ENCODE measurements around the gene FAM241A. TPM values are rescaled to one million over a fixed set of nuclear protein-coding genes. Genes with fewer than 3 reads are reported as not detected.

The FAM241A gene
- total and polyA plus RNA-seq, 9 of the 15 experiments (the other 6 are each of a cell fraction or from before 2014, with no cell fraction given): 2.3 to 8.5 (median 5.3) TPM

- peak; percentile 61 for TF ChIP-seq RBBP5 (IDR thresholded peaks at IDR 0.05; ENCODE audit: borderline replicate concordance, insufficient read depth, low read length, poor library complexity, severe bottlenecking)
- peak; percentile 35; the same call in 1 of the 2 replicates for TF ChIP-seq SMARCA4 (IDR thresholded peaks at IDR 0.05)
- TF ChIP-seq COPS2 (conservative IDR thresholded peaks at IDR 0.05): no peak
- no peak for TF ChIP-seq MCM2 (IDR thresholded peaks at IDR 0.05; ENCODE audit: low read depth)
- TF ChIP-seq UBTF (IDR thresholded peaks at IDR 0.05; ENCODE audit: borderline replicate concordance in 1 of 2, low read depth in 2 of 2, low read length in 2 of 2): peak; percentile 18 to 39; a peak in 1 of 4 replicates
- TF ChIP-seq L3MBTL2 (IDR thresholded peaks at IDR 0.05): peak; percentile 82
- peak; percentile 47; the same call in 1 of the 2 replicates for TF ChIP-seq TAF7 (tag; IDR thresholded peaks at IDR 0.05)
- TF ChIP-seq SRSF1 (IDR thresholded peaks at IDR 0.05; ENCODE audit: low read depth, low read length): no peak
- TF ChIP-seq SMC3 (conservative IDR thresholded peaks at IDR 0.05; ENCODE audit: insufficient read depth, low read depth, low read length): no peak
- TF ChIP-seq ZNF133 (CRISPR knock-in tag; IDR thresholded peaks at IDR 0.05): no peak
- TF ChIP-seq DEAF1 (CRISPR knock-in tag; IDR thresholded peaks at IDR 0.05): no peak
- peak; percentile 73 to 89 for TF ChIP-seq MNT (conservative IDR thresholded peaks at IDR 0.05)
- peak; percentile 89 for TF ChIP-seq ZFX (CRISPR knock-in tag; IDR thresholded peaks at IDR 0.05)
- no peak for TF ChIP-seq ZNF398 (CRISPR knock-in tag; IDR thresholded peaks at IDR 0.05)
- TF ChIP-seq HNRNPUL1 (IDR thresholded peaks at IDR 0.05; ENCODE audit: low read length): no peak
- no peak for TF ChIP-seq FOXP4 (CRISPR knock-in tag; IDR thresholded peaks at IDR 0.05; ENCODE audit: borderline replicate concordance)
- TF ChIP-seq EP400 (IDR thresholded peaks at IDR 0.05): peak; percentile 84
Observed at GRCh38 chr4:112231779-112232713, 86.8 kb downstream of the FAM241A start, which contains the start of gene AP1AR (continued).

All from K562 (cell line).